ENCODE measurements around the gene BCL2L11. TPM values are rescaled to one million over a fixed set of nuclear protein-coding genes. Genes with fewer than 3 reads are reported as not detected.
A peak's percentile ranks its signal among the peaks of the same experiment; 100 is the strongest.

The BCL2L11 gene
- total and polyA plus RNA-seq, 10 of the 15 experiments (the other 5 are each of a cell fraction or from before 2014, with no cell fraction given) = 0.29 to 10.1 (median 1.1) TPM

- TF ChIP-seq ZBTB4 (CRISPR knock-in tag; IDR thresholded peaks at IDR 0.05) = no peak
- no peak for TF ChIP-seq POLR2A (IDR thresholded peaks at IDR 0.05; ENCODE audit: low read depth, low read length)
- TF ChIP-seq PKNOX1 (IDR thresholded peaks at IDR 0.05) = no peak
- no peak for TF ChIP-seq GABPA (IDR thresholded peaks at IDR 0.05; ENCODE audit: low read depth)
Observed at GRCh38 chr2:111161971-111162370, 41.3 kb downstream of the BCL2L11 start (continued).

- ChIA-PET CTCF (interaction anchor here (1.5 kb wide), 1 partner anchor 14 kb away, joined by 4 read pairs; no protein-coding TSS in a partner anchor), RAD21 (ENCODE audit: unreplicated experiment) (interaction anchor here (1.0 kb wide), 1 partner anchor 32 kb away, joined by 3 read pairs; no protein-coding TSS in a partner anchor), POLR2A (no interaction called here), SMC1A (ENCODE audit: uncharacterized antibody, unreplicated experiment) (interaction anchor here (0.6 to 1.4 kb wide), 5 partner anchors 17 to 42 kb away, joined by 3 to 4 read pairs (median 3); partner anchors contain the start of gene BCL2L11)
- no peaks in the 10 kb centered on the region for H3K9me3 ChIP-seq (replicated peaks; ENCODE audit: control insufficient read depth, insufficient read depth, low read length)
- no peak overlapping the region for H3K9ac ChIP-seq (ENCODE audit: control insufficient read depth, insufficient read depth, low read length)
- FAIRE-seq = no peak
- WGBS (ENCODE audit: insufficient coverage, insufficient replicate concordance, low lambda C conversion rate, missing lambda C conversion rate) = 4% methylated on average over 12 of the region's 12 CpGs
- no peaks in the 10 kb centered on the region for H3K27me3 ChIP-seq (replicated peaks in 1 of 2; ENCODE audit: control insufficient read depth in 2 of 2, insufficient read depth in 2 of 2, low read length in 1 of 2)
- no TSS peak for BruUV-seq (replicated peaks)
- H3K4me2 ChIP-seq (ENCODE audit: control insufficient read depth, insufficient read depth) = no peak overlapping the region
- no peak overlapping the region for H2AFZ ChIP-seq (ENCODE audit: control insufficient read depth, low read depth, low read length)
- no peak for DNase-seq (ENCODE audit: low read depth, low spot score)
- ATAC-seq = peak; percentile 30
- H3K4me3 ChIP-seq = no peak overlapping the region
- in situ Hi-C loops (cut with MboI) = no loop called here
- H3K27ac ChIP-seq (ENCODE audit: control insufficient read depth, insufficient read depth) = no peak overlapping the region
- H4K20me1 ChIP-seq (ENCODE audit: control insufficient read depth, insufficient read depth) = peaks cover 3% of the 10 kb centered on the region; the same call in 1 of the 2 replicates
- no peaks in the 10 kb centered on the region for H3K79me2 ChIP-seq (ENCODE audit: control insufficient read depth, insufficient read depth, low read length)
- H3K4me1 ChIP-seq (ENCODE audit: control insufficient read depth, insufficient read depth, low read length) = peaks cover 15% of the 10 kb centered on the region
- H3K36me3 ChIP-seq (ENCODE audit: control insufficient read depth in 2 of 2, insufficient read depth in 2 of 2, low read length in 1 of 2) = peaks cover 0 to 15% of the 10 kb centered on the region in 2 experiments; a peak in 3 of 4 replicates
- intact Hi-C loops (cut with micrococcal nuclease; ENCODE audit: unreplicated experiment) = no loop called here
- no peak for TF ChIP-seq POU2F2 (IDR thresholded peaks at IDR 0.05; ENCODE audit: borderline replicate concordance, low read depth, low read length)
- no peak for TF ChIP-seq NFYA (IDR thresholded peaks at IDR 0.05; ENCODE audit: borderline replicate concordance, low read depth, low read length)
- no peak for TF ChIP-seq FOS (IDR thresholded peaks at IDR 0.05; ENCODE audit: borderline replicate concordance, extremely low read depth, insufficient read length)
- no peak for TF ChIP-seq SMAD5 (IDR thresholded peaks at IDR 0.05; ENCODE audit: low read depth)
- TF ChIP-seq CEBPZ (IDR thresholded peaks at IDR 0.05; ENCODE audit: low read depth, low read length) = no peak
- TF ChIP-seq WRNIP1 (IDR thresholded peaks at IDR 0.05; ENCODE audit: borderline replicate concordance, low read depth, low read length) = no peak
- no peak for TF ChIP-seq SREBF1 (IDR thresholded peaks at IDR 0.05; ENCODE audit: low read length)
- no peak for TF ChIP-seq RAD21 (IDR thresholded peaks at IDR 0.05; ENCODE audit: insufficient read depth, low read depth, low read length)
- TF ChIP-seq RELA (IDR thresholded peaks at IDR 0.05; ENCODE audit: borderline replicate concordance, partially characterized antibody) = no peak
- no peak for TF ChIP-seq NR2C2 (IDR thresholded peaks at IDR 0.05; ENCODE audit: borderline replicate concordance, control insufficient read depth, insufficient read length, low read depth)
Observed at GRCh38 chr2:111162718-111163331, 42.1 kb downstream of the BCL2L11 start.

Measured in GM12878 (cell line).